Neural cell (in vitro differentiated cells): Measurements from ENCODE around the gene RPL27. TPM values are rescaled to one million over a fixed set of nuclear protein-coding genes. Genes with fewer than 3 reads are reported as not detected.

Experiments
- H2AFZ ChIP-seq: fragments of 200-600, 300-800 bp; sonication (generic), shearing (Covaris generic); 2 replicates; pipeline ENCODE4 v1.6.0; 2014; ENCODE audit warnings: low read depth, mild to moderate bottlenecking, antibody characterized with exemption, low read length, moderate library complexity
- H3F3A ChIP-seq: fragments of 200-600 bp; shearing (Covaris generic); 2 replicates; pipeline ENCODE4 v1.6.1; 2016; ENCODE audit warnings: mild to moderate bottlenecking, moderate library complexity, mixed read lengths, antibody characterized with exemption, low read length; ENCODE audit not compliant: insufficient read depth, poor library complexity, severe bottlenecking
- H3K27ac ChIP-seq: fragments of 200-600, 300-800 bp; sonication (generic), shearing (Covaris generic); 2 replicates; pipeline ENCODE4 v1.5.1; 2014; ENCODE audit warnings: mild to moderate bottlenecking, low read length, moderate library complexity
- H3K27me3 ChIP-seq: fragments of 300-800, 200-600 bp; sonication (generic), shearing (Covaris generic); 2 replicates; pipeline ENCODE4 v1.6.0; 2014; ENCODE audit warnings: mild to moderate bottlenecking, low read depth, low read length, moderate library complexity; ENCODE audit not compliant: insufficient read depth
- H3K36me3 ChIP-seq: fragments of 300-800, 200-600 bp; sonication (generic), shearing (Covaris generic); 2 replicates; pipeline ENCODE4 v1.5.1; 2014; ENCODE audit warnings: mild to moderate bottlenecking, antibody characterized with exemption, low read length, moderate library complexity; ENCODE audit not compliant: insufficient read depth
- H3K4me2 ChIP-seq: fragments of 300-800, 200-600 bp; sonication (generic), shearing (Covaris generic); 2 replicates; pipeline ENCODE4 v1.6.0; 2014; ENCODE audit warnings: mild to moderate bottlenecking, low read length
- H3K4me3 ChIP-seq: fragments of 300-800, 200-600 bp; sonication (generic), shearing (Covaris generic); 2 replicates; pipeline ENCODE4 v1.5.1; 2014; ENCODE audit warnings: mild to moderate bottlenecking, low read length, moderate library complexity
- H3K79me2 ChIP-seq: fragments of 200-600 bp; shearing (Covaris generic); replicated peaks from 2 replicates; pipeline ENCODE4 v1.6.0; 2014; ENCODE audit warnings: mild to moderate bottlenecking, low read length, moderate library complexity; ENCODE audit not compliant: insufficient read depth
- H3K9ac ChIP-seq: fragments of 300-800, 200-600 bp; sonication (generic), shearing (Covaris generic); 2 replicates; pipeline ENCODE4 v1.6.1; 2016; ENCODE audit warnings: mild to moderate bottlenecking, low read length, mixed read lengths
- H3K9me2 ChIP-seq: fragments of 200-600 bp; shearing (Covaris generic); 2 replicates; pipeline ENCODE4 v1.6.1; 2016; ENCODE audit warnings: mild to moderate bottlenecking, low read length, mixed read lengths; ENCODE audit not compliant: insufficient read depth
- H3K9me3 ChIP-seq: fragments of 200-600, 300-800 bp; sonication (generic), shearing (Covaris generic); 2 replicates; pipeline ENCODE4 v1.6.1; 2016; ENCODE audit warnings: mild to moderate bottlenecking, mixed run types, low read length, moderate library complexity, mixed read lengths
- H4K20me1 ChIP-seq: fragments of 200-600 bp; shearing (Covaris generic); 2 replicates; pipeline ENCODE4 v1.6.1; 2016; ENCODE audit warnings: mild to moderate bottlenecking, mixed run types; ENCODE audit not compliant: insufficient read depth
- CTCF ChIP-seq: fragments of 450-650 bp; IDR thresholded peaks from 2 replicates; pipeline ENCODE4 v1.5.1; 2014; ENCODE audit warnings: antibody characterized with exemption, mild to moderate bottlenecking, moderate library complexity; ENCODE audit not compliant: poor library complexity, severe bottlenecking
- EP300 ChIP-seq: fragments of 450-650 bp; conservative IDR thresholded peaks from 2 replicates; pipeline ENCODE4 v1.6.1; 2014; ENCODE audit warnings: antibody characterized with exemption, mild to moderate bottlenecking, moderate library complexity; ENCODE audit not compliant: poor library complexity, severe bottlenecking
- EZH2 ChIP-seq: fragments of 200-600, 300-800 bp; shearing (Covaris generic), sonication (generic); IDR thresholded peaks from 2 replicates; pipeline ENCODE4 v1.6.1; 2014; ENCODE audit warnings: antibody characterized with exemption, low read length, borderline replicate concordance, mild to moderate bottlenecking; ENCODE audit not compliant: insufficient read depth, poor library complexity, severe bottlenecking
- MXI1 ChIP-seq: fragments of 450-650 bp; conservative IDR thresholded peaks from 2 replicates; pipeline ENCODE4 v1.6.1; 2014; ENCODE audit warnings: antibody characterized with exemption, mild to moderate bottlenecking; ENCODE audit not compliant: poor library complexity, severe bottlenecking
- POLR2AphosphoS5 ChIP-seq: IDR thresholded peaks from 2 replicates; pipeline ENCODE4 v1.6.1; 2012
- RAD21 ChIP-seq: fragments of 450-650 bp; conservative IDR thresholded peaks from 2 replicates; pipeline ENCODE4 v1.6.1; 2014; ENCODE audit warnings: antibody characterized with exemption, mild to moderate bottlenecking, moderate library complexity
- SMC3 ChIP-seq: fragments of 450-650 bp; conservative IDR thresholded peaks from 2 replicates; pipeline ENCODE4 v1.6.1; 2014; ENCODE audit warnings: antibody characterized with exemption, mild to moderate bottlenecking, moderate library complexity; ENCODE audit not compliant: poor library complexity
- TAF1 ChIP-seq: IDR thresholded peaks from 2 replicates; pipeline ENCODE4 v1.6.1; 2012; ENCODE audit warnings: low read depth
- polyA plus RNA-seq: library from polyadenylated mRNA; depleted of rRNA; stranded (reverse); fragments of >200 nt; gene quantifications from 2 replicates; pipeline ENCODE4 v1.2.3, GENCODE V29; 2014
- TF ChIP-seq, protein P1 (sequence below): IDR thresholded peaks from 2 replicates; pipeline ENCODE4 v1.6.1; 2012; ENCODE audit warnings: borderline replicate concordance

RPL27 gene
- polyA plus RNA-seq, 1 donor from 2014 or later, result 1,167 TPM

GRCh38 chr17:42953669-42954068 is 44.5 kb upstream of the RPL27 start:
- no peak overlapping the region for H3K4me3 ChIP-seq
- H3F3A ChIP-seq, result no peaks in the 10 kb centered on the region
- no peak overlapping the region for H3K27ac ChIP-seq
- H3K36me3 ChIP-seq, result no peaks in the 10 kb centered on the region
- no peaks in the 10 kb centered on the region for H3K27me3 ChIP-seq
- H3K9me2 ChIP-seq, result no peaks in the 10 kb centered on the region
- no peaks in the 10 kb centered on the region for H4K20me1 ChIP-seq
- TF ChIP-seq EP300 (no peak), CTCF (no peak)
- H3K4me2 ChIP-seq, result no peak overlapping the region
- no peaks in the 10 kb centered on the region for H3K79me2 ChIP-seq
- no peak overlapping the region for H3K9ac ChIP-seq
- no peak overlapping the region for H2AFZ ChIP-seq
- H3K9me3 ChIP-seq, result no peaks in the 10 kb centered on the region

- H4K20me1 ChIP-seq, result no peaks in the 10 kb centered on the region
- H3K79me2 ChIP-seq, result peaks cover 7% of the 10 kb centered on the region
- peak; percentile 74 for TF ChIP-seq TAF1
- peak; percentile 98 for TF ChIP-seq MXI1
- TF ChIP-seq, protein P1, sequence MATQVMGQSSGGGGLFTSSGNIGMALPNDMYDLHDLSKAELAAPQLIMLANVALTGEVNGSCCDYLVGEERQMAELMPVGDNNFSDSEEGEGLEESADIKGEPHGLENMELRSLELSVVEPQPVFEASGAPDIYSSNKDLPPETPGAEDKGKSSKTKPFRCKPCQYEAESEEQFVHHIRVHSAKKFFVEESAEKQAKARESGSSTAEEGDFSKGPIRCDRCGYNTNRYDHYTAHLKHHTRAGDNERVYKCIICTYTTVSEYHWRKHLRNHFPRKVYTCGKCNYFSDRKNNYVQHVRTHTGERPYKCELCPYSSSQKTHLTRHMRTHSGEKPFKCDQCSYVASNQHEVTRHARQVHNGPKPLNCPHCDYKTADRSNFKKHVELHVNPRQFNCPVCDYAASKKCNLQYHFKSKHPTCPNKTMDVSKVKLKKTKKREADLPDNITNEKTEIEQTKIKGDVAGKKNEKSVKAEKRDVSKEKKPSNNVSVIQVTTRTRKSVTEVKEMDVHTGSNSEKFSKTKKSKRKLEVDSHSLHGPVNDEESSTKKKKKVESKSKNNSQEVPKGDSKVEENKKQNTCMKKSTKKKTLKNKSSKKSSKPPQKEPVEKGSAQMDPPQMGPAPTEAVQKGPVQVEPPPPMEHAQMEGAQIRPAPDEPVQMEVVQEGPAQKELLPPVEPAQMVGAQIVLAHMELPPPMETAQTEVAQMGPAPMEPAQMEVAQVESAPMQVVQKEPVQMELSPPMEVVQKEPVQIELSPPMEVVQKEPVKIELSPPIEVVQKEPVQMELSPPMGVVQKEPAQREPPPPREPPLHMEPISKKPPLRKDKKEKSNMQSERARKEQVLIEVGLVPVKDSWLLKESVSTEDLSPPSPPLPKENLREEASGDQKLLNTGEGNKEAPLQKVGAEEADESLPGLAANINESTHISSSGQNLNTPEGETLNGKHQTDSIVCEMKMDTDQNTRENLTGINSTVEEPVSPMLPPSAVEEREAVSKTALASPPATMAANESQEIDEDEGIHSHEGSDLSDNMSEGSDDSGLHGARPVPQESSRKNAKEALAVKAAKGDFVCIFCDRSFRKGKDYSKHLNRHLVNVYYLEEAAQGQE, result peak; percentile 65
- peak; percentile 97 for TF ChIP-seq POLR2AphosphoS5
- TF ChIP-seq EP300, result peak; percentile 72
- TF ChIP-seq RAD21, result no peak
- TF ChIP-seq SMC3, result no peak
- peak; percentile 20 for TF ChIP-seq CTCF
- no peak for TF ChIP-seq EZH2
- H3K4me3 ChIP-seq, result peak within 1 kb of the TSS; percentile 71
- no peaks in the 10 kb centered on the region for H3F3A ChIP-seq
- H3K9me3 ChIP-seq, result no peaks in the 10 kb centered on the region
- peak within 1 kb of the TSS; percentile 73 for H3K4me2 ChIP-seq
- H3K36me3 ChIP-seq, result no peaks in the 10 kb centered on the region
- no peaks in the 10 kb centered on the region for H3K9me2 ChIP-seq
- H2AFZ ChIP-seq, result peak within 1 kb of the TSS; percentile 99
- H3K9ac ChIP-seq, result peak within 1 kb of the TSS; percentile 87
- no peaks in the 10 kb centered on the region for H3K27me3 ChIP-seq
- H3K27ac ChIP-seq, result peak within 1 kb of the TSS; percentile 84
Observed at GRCh38 chr17:42964161-42964932, 33.9 kb upstream of the RPL27 start, which contains the start of gene AARSD1. Gene AARSD1 (minus strand): TSS chr17:42964454. CDS start chr17:42964440, 14 bp downstream.
